SKM-1 treated with dmso at 0.1 percent for 144 hours (cell line): ENCODE results near the gene DPEP1.
A peak's percentile ranks its signal among the peaks of the same experiment; 100 is the strongest.

Source experiments
- DNase-seq: peaks from one replicate; lab custom pipeline; 2025; ENCODE audit not compliant: unreplicated experiment; lab: John Stamatoyannopoulos, UW

Gene DPEP1

DNA sequence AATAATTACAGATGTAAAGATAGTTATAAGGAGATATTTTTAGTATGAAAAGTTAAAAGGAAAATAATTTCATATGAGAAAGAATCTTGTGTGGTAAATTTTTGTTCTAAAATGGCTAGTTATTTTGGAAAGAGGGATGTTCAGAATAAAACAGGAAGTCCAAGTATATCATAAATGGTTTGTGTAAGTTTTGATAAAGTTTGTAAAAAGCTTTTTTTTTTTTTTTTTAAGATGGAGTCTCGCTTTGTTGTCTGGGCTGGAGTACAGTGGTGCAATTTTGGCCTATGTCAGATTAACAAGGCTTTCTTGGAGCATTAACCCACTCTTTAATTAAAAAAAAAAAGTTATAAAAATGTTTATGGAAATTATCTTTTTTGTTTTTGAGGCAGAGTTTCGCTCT lies 64.8 kb downstream of the DPEP1 start:
- DNase-seq, result no peak

DNA sequence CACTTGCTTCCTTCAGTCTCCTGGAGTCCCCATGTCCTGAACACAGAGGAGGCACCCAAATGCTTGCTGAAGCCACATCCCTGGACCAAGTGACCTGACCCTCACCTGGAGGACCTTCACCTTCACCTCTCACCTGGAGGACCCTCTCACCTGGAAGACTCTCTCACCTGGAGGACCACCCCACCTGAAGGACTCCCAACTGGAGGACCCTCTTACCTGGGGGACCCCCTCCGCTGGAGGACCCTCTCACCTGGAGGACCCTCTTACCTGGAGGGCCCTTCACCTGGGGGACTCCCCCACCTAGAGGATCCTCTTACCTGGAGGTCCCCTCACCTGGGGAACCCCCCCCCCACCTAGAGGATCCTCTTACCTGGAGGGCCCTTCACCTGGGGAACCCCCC lies 72.5 kb downstream of the DPEP1 start:
- no peak for DNase-seq

DNA sequence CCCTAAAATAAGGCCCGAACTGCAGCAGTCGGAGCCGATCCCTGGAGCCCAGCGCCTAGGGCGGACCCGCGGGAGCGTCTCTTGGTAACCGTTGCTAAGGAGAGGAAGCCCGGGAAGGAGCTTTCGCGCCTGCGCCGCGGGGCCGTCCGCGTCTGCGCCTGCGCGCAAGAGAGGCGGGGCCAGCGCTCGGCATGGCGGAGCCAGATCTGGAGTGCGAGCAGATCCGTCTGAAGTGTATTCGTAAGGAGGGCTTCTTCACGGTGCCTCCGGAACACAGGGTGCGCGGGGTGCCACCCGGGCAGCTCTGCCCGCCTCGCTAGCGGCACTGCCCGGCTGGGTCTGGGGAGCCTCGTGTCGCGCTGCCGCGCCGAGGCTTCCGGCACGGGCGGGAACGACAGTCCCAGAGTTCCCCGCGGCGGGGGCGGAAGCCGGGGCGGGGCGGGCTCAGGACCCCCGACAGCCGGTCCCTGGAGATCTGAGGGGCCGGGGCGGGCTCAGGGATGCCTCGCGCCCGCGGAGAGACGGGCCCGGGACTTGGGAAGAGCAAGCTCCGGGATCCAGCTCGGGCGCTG lies 73.2 kb downstream of the DPEP1 start, which contains the start of gene CDK10:
CDK10 (plus strand) TSS at position 170 of the 572 bp plus-strand sequence; CDS start at position 192, 22 bp downstream.
- DNase-seq, result peak; percentile 71

DNA sequence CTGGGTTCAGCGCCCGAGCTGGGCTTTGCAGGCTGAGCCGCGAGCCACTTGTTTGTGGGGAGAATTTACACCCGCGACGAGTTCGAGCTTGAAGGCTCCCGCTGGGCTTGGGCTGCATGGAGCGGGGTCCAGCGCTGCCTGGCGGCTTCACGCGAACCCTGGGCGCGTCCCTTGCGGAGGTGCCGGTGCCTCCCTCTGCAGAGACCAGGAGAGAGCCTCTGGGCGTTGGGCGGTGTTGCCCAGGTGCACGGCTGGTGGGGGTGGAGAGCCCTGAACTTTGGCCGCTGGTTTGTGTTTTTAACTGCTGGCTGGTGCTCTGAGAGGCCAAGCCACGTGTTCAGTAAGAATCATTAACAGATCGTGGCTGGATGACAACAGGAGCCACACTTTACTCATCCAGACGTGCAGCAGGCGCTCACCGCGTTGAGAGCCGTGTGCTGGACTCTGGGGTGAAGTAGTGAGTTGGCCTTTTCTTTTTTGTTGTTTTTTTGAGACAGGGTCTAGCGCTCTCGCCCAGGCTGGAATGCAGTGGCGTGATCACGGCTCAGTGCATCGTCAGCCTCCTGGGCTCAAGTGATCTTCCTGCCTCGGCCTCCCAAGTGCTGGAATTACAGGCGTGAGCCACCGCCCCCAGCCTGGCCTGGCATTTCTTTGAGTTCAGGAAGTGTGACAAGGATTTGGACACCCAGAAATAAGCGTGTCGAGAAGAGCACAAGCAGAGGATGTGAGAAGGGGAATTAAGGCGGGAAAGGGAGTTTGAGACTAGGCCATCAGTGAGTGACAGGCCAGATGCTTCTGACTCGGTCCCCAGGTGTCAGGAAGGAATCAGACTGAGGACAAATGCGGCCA lies 73.9 kb downstream of the DPEP1 start:
- no peak for DNase-seq
